Uterus (tissue), 2 donors: ENCODE data around the gene SAMD1.

ENCODE experiments used
- POLR2A ChIP-seq, 2 donors: fragments of 450-650 bp; IDR thresholded peaks; one replicate each; pipeline ENCODE4 v1.6.1; 2016; ENCODE audit warnings: antibody characterized with exemption in 2 of 2, mild to moderate bottlenecking in 1 of 2, moderate library complexity in 1 of 2
- TF ChIP-seq, protein P1 (sequence below), 4 experiments: fragments of 200-600 bp in 2 of 4; fragments of 450-650 bp in 2 of 4; sonication (generic) in 2 of 4; IDR thresholded peaks; one replicate each; pipeline ENCODE4 v1.5.1; 2016 to 2019; ENCODE audit warnings: antibody characterized with exemption in 4 of 4, mild to moderate bottlenecking in 2 of 4, moderate library complexity in 1 of 4

DNA sequence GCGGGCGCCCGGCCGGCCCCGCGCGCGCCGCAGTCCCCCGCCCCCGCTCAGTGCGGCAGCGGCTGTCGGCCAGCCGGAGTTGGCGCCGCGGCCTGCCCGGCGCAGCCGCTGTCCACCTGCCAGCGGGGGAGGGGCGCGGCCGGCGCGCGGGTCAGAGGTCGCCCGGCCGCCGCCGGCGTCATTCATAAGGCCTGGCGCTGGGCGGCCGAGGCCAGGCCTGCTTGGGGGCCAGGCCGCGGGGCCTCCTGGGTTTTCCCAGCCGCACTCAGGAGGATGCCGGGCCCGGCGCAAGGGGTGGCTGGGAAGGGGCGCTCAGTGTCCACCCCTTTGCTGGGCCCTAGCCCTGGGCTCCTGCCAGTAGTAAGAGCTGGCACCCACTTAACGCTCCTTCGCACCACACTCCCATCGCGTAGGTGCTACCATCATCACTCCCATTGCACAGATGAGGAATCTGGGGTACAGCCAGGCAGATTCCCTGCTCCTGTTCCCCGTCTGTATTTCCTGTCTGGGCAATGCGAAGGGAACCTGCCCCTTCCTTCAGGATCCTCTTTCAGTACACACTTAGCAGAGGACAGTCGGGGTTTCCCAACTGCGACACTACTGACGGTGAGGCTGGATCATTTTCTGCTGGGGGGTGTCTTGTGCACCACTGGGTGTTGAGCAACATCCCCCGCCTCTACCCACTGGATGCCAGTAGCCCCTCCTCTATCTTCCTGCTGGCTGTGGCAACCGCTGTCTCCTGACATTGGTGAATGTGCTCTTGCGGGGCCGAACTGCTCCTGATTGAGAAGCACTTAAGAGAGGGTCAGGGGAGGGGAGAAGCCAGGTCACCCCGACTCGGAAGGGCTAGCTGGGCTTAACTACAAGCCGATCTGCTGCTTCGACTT, 27.9 kb upstream of the SAMD1 start:
- TF ChIP-seq, protein P1, sequence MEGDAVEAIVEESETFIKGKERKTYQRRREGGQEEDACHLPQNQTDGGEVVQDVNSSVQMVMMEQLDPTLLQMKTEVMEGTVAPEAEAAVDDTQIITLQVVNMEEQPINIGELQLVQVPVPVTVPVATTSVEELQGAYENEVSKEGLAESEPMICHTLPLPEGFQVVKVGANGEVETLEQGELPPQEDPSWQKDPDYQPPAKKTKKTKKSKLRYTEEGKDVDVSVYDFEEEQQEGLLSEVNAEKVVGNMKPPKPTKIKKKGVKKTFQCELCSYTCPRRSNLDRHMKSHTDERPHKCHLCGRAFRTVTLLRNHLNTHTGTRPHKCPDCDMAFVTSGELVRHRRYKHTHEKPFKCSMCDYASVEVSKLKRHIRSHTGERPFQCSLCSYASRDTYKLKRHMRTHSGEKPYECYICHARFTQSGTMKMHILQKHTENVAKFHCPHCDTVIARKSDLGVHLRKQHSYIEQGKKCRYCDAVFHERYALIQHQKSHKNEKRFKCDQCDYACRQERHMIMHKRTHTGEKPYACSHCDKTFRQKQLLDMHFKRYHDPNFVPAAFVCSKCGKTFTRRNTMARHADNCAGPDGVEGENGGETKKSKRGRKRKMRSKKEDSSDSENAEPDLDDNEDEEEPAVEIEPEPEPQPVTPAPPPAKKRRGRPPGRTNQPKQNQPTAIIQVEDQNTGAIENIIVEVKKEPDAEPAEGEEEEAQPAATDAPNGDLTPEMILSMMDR (IDR thresholded peaks at IDR 0.05) = peak in 1 of 4 experiments; percentile 1
- TF ChIP-seq POLR2A (IDR thresholded peaks at IDR 0.05) = peak; percentile 32 to 61
